ENCODE results near the gene GUCY1A1.

DNA sequence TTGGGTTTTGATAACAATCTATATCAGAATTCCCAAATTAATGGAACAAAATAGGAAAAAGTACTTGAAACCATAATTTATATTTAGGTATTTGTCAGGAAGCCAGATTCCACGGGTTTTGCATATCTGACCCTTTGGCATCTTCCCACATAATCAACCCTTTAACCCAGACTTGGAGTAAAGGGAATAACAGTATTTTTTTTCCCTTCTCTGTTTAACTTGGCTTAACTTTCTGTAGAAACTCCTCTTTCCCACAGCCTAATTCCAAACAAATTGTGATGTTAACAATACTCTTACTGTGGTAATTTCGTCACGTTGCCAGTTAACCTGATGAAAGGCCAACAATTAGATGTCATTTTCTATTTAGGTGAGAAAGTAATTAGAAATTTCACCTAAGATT, 49.4 kb upstream of the GUCY1A1 start:
- TF ChIP-seq CTCF (IDR thresholded peaks at IDR 0.05) = no peak
- no peak for TF ChIP-seq POLR2A (IDR thresholded peaks at IDR 0.05)
